ENCODE measurements around the gene AGPAT1.

Gene AGPAT1

DNA sequence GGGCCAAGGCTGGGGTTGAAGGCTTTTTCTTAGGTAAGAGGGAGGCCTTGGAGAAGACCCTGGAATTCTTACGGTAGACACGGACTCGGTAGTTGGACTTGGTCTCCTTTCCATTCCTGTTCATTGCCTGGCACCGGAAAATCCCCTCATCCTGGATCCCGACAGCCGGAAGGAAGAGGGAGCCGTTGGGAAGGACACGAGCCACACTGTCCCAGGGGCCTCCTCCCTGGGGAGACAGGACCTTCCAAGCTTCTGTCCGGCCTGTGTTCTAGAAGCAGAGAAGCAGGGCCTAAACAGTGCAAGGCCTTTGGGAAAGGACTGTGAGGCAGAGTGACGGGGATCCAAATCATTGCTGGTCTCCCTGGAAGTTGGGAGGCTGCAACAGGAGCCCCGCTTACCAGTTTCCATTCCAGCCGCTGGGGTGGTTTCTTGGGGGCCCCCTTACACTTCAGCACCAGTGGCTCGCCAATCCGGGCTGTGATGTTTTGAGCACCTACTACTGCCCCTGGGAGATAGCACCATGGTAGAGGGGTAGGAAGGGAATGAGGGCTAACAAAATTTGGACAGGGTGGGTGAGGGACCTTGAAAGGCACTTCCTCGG, 7.7 kb upstream of the AGPAT1 start:
- H3K27ac ChIP-seq = no peak overlapping the region
- no peak for DNase-seq
- peaks cover 50% of the 10 kb centered on the region for H3K36me3 ChIP-seq (replicated peaks)
- in situ Hi-C loops (cut with HindIII; ENCODE audit: low pct_ligation_motif_present, low sequenced_read_pairs) = loop anchor here (10.0 kb wide), 1 partner anchor 59 kb away; the partner anchor contains the start of gene ATF6B
- no peak for TF ChIP-seq CTCF (IDR thresholded peaks at IDR 0.05; ENCODE audit: low read depth, low read length, missing control alignments)
- no peaks in the 10 kb centered on the region for H3K27me3 ChIP-seq (replicated peaks)
- no peak overlapping the region for H3K4me3 ChIP-seq (ENCODE audit: low read depth, low read length)

- H3K27ac ChIP-seq = no peak overlapping the region
- H3K27me3 ChIP-seq (replicated peaks) = no peaks in the 10 kb centered on the region
- in situ Hi-C loops (cut with HindIII; ENCODE audit: low pct_ligation_motif_present, low sequenced_read_pairs) = loop anchor here (10.0 kb wide), 1 partner anchor 58 kb away; the partner anchor contains the start of gene ATF6B
- H3K36me3 ChIP-seq (replicated peaks) = peaks cover 50% of the 10 kb centered on the region
- TF ChIP-seq CTCF (IDR thresholded peaks at IDR 0.05; ENCODE audit: low read depth, low read length, missing control alignments) = no peak
- no peak for DNase-seq
- H3K4me3 ChIP-seq (ENCODE audit: low read depth, low read length) = no peak overlapping the region
Measured at GRCh38 chr6:32183030-32183429, 7.1 kb upstream of the AGPAT1 start.

- H3K27ac ChIP-seq = no peak overlapping the region
- H3K4me3 ChIP-seq (ENCODE audit: low read depth, low read length) = no peak overlapping the region
- TF ChIP-seq CTCF (IDR thresholded peaks at IDR 0.05; ENCODE audit: low read depth, low read length, missing control alignments) = no peak
- no peak for DNase-seq
- H3K36me3 ChIP-seq (replicated peaks) = peaks cover 46% of the 10 kb centered on the region
- in situ Hi-C loops (cut with HindIII; ENCODE audit: low pct_ligation_motif_present, low sequenced_read_pairs) = loop anchor here (10.0 kb wide), 1 partner anchor 58 kb away; the partner anchor contains the start of gene ATF6B
- H3K27me3 ChIP-seq (replicated peaks) = no peaks in the 10 kb centered on the region
Measured at GRCh38 chr6:32182555-32182981, 6.7 kb upstream of the AGPAT1 start.

GRCh38 chr6:32181915-32182529, 6.1 kb upstream of the AGPAT1 start:
- H3K27ac ChIP-seq = no peak overlapping the region
- in situ Hi-C loops (cut with HindIII; ENCODE audit: low pct_ligation_motif_present, low sequenced_read_pairs) = loop anchor here (10.0 kb wide), 1 partner anchor 57 kb away; the partner anchor contains the start of gene ATF6B
- no peak overlapping the region for H3K4me3 ChIP-seq (ENCODE audit: low read depth, low read length)
- H3K27me3 ChIP-seq (replicated peaks) = no peaks in the 10 kb centered on the region
- TF ChIP-seq CTCF (IDR thresholded peaks at IDR 0.05; ENCODE audit: low read depth, low read length, missing control alignments) = no peak
- peaks cover 41% of the 10 kb centered on the region for H3K36me3 ChIP-seq (replicated peaks)
- DNase-seq = no peak

DNA sequence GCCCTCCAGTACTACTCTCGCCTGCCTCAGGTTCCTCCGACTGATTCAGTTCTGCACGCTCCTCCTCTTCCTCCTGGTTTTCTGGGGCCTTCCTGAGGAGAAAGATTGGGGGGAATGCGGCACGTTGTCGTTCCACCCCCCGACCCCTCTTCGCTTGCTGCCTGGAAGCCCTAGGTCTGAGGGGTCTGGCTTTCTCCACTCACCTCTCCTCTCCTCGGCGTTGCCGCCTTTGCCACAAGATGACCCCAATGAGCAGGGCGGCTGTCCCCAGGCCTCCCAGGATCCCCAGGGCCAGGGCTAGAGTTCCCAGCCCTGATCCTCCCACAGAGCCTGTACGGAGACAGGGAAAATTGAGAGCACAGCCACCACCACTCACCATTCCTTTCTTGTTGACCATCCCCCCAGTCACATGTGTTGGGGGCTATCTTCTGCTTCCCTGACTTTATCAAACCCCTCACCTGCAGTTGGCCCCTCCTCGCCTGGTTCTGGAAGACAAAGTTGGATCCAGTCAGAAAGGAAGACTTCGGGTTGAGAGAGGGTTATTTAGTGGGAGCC, 5.3 kb upstream of the AGPAT1 start:
- no peak overlapping the region for H3K27ac ChIP-seq
- H3K4me3 ChIP-seq (ENCODE audit: low read depth, low read length) = no peak overlapping the region
- in situ Hi-C loops (cut with HindIII; ENCODE audit: low pct_ligation_motif_present, low sequenced_read_pairs) = loop anchor here (10.0 kb wide), 1 partner anchor 56 kb away; the partner anchor contains the start of gene ATF6B
- no peaks in the 10 kb centered on the region for H3K27me3 ChIP-seq (replicated peaks)
- DNase-seq = no peak
- TF ChIP-seq CTCF (IDR thresholded peaks at IDR 0.05; ENCODE audit: low read depth, low read length, missing control alignments) = no peak
- peaks cover 33% of the 10 kb centered on the region for H3K36me3 ChIP-seq (replicated peaks)

All from brain microvascular endothelial cell (primary cell).